ENCODE measurements around the gene MYT1.
"Not testable (repeated sequence)": the region's sequence is repeated elsewhere in the genome, so short reads cannot be mapped to it uniquely, and the experiment has no call there.

MYT1 gene

DNA sequence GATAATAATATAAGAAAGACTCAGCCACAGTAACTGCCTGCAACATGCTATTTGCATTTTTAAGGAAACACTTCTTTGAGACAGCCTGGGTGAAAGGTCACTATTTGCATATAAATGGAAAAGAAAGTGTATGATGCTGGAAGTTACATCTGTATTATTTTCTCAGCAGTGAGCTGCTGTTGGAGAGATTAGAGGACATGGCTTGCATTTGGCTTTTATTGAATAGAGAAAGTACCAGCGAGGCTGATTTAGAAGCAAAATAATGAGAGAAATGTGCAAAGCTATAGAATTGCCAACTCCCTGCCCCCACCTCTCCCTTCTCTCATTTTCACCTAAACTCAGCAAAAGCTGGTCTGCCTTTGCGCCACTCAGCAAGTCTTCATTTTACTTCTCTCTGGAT lies 12.7 kb downstream of the MYT1 start:
- TF ChIP-seq CTCF (conservative IDR thresholded peaks at IDR 0.05; ENCODE audit: low read depth), result no peak
- H3K27ac ChIP-seq, result no peak overlapping the region
- DNase-seq (ENCODE audit: low spot score), result no peak
- ChIA-PET POLR2A (ENCODE audit: low non-redundant PET) (no interaction called here), CTCF (no interaction called here)

GRCh38 chr20:64177384-64177783 lies 13.1 kb downstream of the MYT1 start:
- no peak for DNase-seq (ENCODE audit: low spot score)
- no peak for TF ChIP-seq CTCF (conservative IDR thresholded peaks at IDR 0.05; ENCODE audit: low read depth)
- CTCF ChIA-PET, result no interaction called here
- H3K27ac ChIP-seq, result no peak overlapping the region
- POLR2A ChIA-PET (ENCODE audit: low non-redundant PET), result no interaction called here

DNA sequence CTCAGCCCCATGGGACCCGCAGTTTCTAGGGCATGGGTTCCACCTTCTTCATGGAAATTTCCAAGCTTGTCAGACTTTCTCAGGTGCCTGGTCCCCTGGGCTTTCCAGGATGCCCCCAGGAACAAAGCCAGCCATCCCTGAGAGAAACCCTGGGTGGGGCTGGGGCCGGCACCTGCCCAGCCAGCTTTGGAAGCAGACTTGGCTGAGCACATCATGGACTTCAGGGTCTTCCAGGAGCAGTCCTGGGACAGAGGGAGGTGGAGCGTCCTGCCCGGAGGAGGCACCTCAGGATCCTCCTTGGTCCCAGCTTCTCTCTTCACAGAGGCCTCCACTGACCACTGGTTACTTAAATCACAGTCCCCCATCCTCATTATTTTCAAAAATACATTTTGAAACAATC lies 13.5 kb downstream of the MYT1 start:
- no peak for TF ChIP-seq CTCF (conservative IDR thresholded peaks at IDR 0.05; ENCODE audit: low read depth)
- no peak overlapping the region for H3K27ac ChIP-seq
- ChIA-PET POLR2A (ENCODE audit: low non-redundant PET) (no interaction called here), CTCF (no interaction called here)
- DNase-seq (ENCODE audit: low spot score), result no peak

DNA sequence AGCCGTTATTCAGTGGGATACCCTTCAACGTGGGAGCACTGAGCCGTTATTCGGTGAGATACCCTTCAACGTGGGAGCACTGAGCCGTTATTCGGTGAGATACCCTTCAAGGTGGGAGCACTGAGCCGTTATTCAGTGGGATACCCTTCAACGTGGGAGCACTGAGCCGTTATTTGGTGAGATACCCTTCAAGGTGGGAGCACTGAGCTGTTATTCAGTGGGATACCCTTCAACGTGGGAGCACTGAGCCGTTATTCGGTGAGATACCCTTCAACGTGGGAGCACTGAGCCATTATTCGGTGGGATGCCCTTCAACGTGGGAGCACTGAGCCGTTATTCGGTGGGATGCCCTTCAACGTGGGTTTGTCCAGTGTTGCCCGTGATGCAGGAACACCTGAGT lies 14.7 kb downstream of the MYT1 start:
- CTCF ChIA-PET, result interaction anchor here (0.6 kb wide), 3 partner anchors 18 to 67 kb away, joined by 3 to 4 read pairs (median 3); no protein-coding TSS in a partner anchor
- DNase-seq (ENCODE audit: low spot score); H3K27ac ChIP-seq; POLR2A ChIA-PET (ENCODE audit: low non-redundant PET): not testable (repeated sequence)

- ChIA-PET CTCF (interaction anchor here (0.6 to 0.7 kb wide), 2 partner anchors 20 to 23 kb away, joined by 3 to 4 read pairs; no protein-coding TSS in a partner anchor), POLR2A (ENCODE audit: low non-redundant PET) (no interaction called here)
- H3K27ac ChIP-seq, result no peak overlapping the region
- no peak for TF ChIP-seq CTCF (conservative IDR thresholded peaks at IDR 0.05; ENCODE audit: low read depth)
- no peak for DNase-seq (ENCODE audit: low spot score)
Measured at GRCh38 chr20:64179805-64180204, 15.6 kb downstream of the MYT1 start.

DNA sequence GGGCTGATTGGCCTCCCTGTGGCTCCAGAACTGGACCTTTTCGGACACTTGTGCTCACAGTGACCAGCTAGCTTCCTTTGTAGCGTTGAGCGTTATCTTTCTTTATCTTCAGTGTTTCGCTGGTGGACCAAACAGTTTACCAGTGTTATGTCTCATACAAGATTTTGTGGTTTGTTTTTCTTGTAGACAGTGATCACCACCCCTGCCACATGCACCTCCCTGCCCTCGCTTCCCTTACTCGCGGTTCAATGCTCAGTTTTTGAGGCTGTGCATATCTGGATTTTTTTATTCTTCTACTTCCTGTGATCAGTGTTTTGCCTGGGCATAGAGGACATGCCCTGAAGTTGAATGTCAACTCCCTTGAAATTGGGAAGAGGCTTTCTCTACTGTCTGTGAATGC lies 16.4 kb downstream of the MYT1 start:
- DNase-seq (ENCODE audit: low spot score), result no peak
- no peak overlapping the region for H3K27ac ChIP-seq
- TF ChIP-seq CTCF (conservative IDR thresholded peaks at IDR 0.05; ENCODE audit: low read depth), result no peak
- ChIA-PET CTCF (no interaction called here), POLR2A (ENCODE audit: low non-redundant PET) (no interaction called here)

DNA sequence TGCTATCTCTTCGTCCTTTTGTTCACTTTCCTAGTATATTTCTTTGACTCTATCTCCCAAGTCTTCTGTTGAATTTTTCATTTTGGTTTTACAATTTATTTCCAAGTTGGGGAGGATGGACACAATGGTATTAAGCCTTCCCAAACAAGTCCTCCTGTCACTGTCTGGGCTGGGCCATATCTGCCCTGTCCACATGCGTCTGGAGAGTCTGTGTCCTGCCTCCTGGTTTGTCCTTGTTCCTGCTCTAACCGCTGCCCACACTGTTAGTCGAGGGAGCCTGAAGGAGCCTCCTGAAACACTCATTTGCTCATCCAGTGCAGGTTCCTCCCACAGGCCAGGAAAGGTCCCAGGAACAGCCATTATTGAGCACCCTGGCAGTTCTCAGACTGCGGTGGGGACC lies 17.1 kb downstream of the MYT1 start:
- TF ChIP-seq CTCF (conservative IDR thresholded peaks at IDR 0.05; ENCODE audit: low read depth), result no peak
- no peak overlapping the region for H3K27ac ChIP-seq
- CTCF ChIA-PET, result no interaction called here
- POLR2A ChIA-PET (ENCODE audit: low non-redundant PET), result no interaction called here
- DNase-seq (ENCODE audit: low spot score), result no peak

All from RWPE1 (cell line).